IMR-90 (cell line): ENCODE measurements around the gene ZNF77.

Experiments
- CEBPB ChIP-seq: IDR thresholded peaks from 2 replicates; pipeline ENCODE4 v1.6.1; 2012; ENCODE audit warnings: low read depth, low read length, improper control_type of control experiment
- POLR2A ChIP-seq: IDR thresholded peaks from 2 replicates; pipeline ENCODE4 v1.6.1; 2012; ENCODE audit warnings: mild to moderate bottlenecking, low read depth, low read length

GRCh38 chr19:2992958-2993357 is 48.2 kb upstream of the ZNF77 start:
- TF ChIP-seq POLR2A (no peak), CEBPB (no peak)
